COLO668 (cell line): Measurements from ENCODE around the gene ATG9B.
"Not testable (repeated sequence)": the region's sequence is repeated elsewhere in the genome, so short reads cannot be mapped to it uniquely, and the experiment has no call there.

ENCODE experiments used
- DNase-seq: peaks from one replicate; lab custom pipeline; 2025; ENCODE audit not compliant: unreplicated experiment; lab: John Stamatoyannopoulos, UW

ATG9B gene

DNA sequence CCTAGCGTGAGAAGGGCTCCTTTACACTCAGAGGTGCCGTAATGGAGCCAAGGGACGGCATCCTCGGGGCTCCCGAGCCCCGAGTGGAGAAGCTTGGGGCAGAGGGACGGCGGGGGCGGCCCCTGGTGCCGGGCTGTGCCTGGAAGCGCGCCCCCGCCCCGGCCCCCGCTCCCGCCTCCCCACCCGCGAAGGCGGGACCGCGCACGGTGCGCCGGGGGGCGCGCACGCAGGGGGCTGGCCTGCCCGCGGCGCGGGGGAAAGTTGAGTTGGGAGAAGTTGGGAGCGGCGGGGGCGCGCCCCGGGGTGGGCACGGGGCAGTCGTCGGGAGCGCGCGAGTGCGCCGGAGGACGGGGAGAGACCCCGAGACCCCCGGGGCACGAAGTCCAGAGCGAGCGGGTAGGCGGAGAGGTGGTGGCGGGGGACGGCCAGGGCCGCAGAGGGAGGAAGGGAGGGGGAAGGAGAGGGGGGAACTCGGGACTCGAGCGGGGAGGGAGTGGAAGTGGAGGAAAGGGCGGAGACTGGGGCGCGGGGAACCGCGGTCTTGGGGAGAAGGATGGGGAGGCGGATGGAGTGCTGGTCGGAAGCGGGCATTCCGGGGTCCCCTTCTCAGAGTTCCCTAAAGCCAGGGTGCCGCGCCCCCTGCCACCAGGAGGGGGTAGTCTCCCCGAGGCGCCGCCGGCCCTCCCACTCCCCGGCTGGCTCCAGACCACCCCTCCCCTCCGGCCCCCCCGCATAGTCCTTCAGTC is 35.2 kb upstream of the ATG9B start, which contains the start of gene SLC4A2:
TSS of gene SLC4A2 (plus strand) at position 223 of the 746 bp plus-strand sequence. CDS start 2,399 bp downstream, outside the sequence.
- peak; percentile 89 for DNase-seq

DNA sequence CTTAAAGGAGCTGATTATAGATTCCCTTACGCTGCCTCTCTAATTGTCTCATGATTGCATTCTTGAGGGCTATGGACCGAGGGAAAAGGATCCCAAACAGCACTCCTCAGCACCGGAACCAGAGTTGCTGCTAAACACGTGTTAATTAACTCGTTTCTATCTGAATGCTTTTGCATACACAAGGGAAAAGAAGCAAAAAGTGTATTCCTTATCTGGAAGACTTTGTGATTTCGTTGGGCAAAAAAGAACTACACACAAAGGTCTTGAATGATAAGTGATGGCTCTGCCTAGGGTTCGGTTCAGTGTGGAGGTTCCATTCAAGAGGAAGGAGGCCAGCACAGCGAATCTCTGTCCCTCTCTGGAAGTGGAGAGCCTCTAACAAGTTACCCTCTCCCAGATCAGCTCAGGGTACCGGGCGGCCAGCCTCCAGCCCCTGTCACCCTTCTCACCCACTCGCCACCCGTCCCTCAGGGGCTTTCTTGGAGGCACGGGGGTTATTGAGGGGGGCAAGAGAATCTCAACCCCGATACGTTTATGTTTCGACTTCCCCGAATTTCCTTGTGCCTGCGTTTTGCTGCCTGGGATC is 34.6 kb upstream of the ATG9B start:
- peak; percentile 29 for DNase-seq

DNA sequence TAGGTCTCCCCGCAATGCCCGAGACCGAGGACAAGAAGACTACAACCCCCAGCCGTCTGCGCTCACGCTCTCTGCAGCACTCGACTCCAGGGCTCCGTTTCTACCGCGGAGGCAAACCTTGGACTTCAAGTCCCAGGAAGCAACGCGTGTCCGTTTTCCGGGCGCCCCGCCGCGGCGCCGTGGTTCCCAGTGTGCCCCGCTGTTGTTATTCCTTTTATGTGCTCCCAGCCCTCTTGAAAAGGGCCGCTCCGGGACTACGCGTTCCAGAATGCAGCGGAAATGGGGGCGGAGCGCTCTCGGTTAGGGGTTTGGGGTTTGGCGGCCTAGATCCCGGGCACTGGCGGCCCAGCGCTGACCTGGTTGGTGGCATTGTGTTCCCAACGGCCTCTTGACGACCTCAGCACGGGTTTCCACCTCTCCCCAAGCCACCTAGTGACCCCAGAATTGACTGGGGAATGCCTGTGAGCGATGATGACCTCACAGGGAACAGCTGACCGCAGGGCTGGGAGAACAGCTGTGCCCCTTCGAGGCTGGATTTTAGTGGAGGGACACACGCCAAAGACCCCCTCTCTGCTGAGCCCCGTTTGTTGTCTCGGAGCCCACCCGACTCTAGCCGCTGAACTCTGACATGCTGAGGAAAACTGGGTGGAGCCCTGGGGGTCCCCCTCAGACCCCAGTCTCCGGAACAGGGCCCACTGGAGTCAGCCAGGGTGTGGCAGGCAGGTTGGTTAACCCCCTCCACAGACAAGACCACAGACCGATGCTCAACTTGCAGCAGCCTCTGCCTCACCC is 33.9 kb upstream of the ATG9B start:
- DNase-seq, result peak; percentile 98

DNA sequence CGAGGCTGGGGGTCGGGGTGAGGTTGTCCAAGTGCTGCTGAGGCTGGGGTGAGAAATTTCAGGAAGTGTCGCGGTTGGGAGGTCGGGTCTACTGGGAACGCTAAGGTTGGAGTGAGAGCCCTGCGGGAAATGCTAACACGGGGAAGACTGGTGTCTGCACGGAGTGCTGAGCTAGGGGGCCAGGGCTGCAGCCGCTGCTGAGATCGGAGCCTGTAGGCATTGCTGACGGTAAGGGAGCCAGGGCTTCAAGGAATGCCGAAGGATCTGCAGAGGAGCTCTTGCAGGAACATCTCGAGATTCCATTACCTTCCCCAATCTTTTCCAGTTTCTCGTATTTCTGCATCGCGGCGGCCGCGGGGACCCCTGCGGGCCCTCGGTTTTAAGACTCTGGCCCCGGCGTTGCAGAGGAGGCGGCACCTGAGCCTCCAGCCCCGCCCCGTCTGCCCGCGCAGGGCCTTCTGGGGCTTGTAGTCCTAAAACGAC is 33.3 kb upstream of the ATG9B start, which contains the start of gene CDK5:
TSS of gene CDK5 (minus strand) at position 392 of the 483 bp plus-strand sequence. CDS start at position 343, 49 bp downstream.
- no peak for DNase-seq

DNA sequence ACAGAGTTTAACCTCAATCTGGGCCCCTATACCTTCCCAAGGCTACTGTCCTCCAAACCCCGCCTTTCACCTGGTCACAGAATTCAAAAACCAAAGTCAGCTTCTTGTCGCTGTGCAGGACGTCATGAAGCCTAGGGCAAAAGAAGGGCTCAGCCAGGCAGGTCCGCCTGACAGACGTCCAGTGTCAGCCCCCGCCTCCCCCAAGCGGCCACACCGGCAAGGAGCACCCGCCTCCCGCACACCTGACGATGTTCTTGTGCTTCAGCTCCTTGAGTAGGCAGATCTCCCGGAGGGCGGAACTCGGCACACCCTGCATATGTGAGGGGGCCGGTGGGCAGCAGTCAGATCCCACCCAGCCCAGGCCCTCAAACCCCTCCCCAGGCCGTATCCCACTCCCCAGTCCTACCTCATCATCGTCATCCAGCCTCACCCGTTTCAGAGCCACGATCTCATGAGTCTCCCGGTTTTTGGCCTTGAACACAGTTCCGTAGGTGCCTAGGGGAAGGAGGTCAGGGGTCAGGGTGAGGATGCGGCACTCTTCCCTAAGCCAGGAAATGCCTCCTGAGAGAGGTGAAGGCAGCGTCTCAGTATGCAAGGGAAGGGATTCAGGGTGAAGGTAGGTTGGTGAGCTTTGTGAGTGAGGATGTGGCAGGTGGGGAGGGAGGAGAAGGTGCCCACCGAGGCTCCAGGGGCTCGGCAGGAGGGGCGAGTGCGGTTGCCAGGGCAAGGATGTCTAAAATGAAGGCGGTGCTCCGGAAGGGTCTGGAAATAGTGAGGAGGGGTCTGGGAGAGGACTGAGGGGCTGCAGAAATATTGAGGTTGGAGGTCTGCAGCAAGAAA is 32.6 kb upstream of the ATG9B start:
- DNase-seq, result no peak

DNA sequence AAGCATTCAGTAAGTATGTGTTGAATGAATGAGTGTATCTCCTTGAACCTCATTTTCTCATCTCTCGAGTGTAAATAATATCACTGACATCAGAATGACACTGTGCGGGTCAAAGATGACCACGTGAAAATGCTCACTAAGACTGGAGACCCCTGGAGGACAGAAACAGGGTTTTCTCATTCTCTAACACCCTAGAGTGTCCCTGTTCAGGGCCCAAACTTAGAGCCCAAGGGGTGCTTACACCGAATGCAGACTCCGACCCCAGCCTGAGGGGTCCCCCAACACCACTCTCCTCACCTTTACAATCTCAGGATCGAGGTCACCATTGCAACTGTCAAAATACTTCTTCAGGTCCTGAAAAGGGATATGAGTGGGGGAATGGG is 32.0 kb upstream of the ATG9B start:
- no peak for DNase-seq

DNA sequence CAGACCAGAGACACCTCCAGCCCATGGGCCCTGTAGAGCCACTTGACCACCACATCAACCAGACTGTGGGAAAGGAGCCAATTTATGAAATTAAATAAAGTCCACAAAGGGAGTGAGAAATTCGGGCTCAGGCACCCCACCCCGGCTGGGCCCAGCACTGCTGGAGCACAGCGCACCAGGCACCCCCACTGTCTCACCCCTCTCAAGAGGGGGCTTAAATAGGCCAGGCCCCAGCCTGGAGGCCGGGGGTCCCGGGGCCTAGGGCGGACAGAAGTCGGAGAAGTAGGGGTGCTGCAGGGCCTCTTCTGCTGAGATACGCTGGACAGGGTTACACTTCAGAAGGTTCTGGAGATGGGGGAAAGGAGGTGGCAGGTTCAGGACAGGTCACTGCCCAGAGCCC is 29.5 kb upstream of the ATG9B start:
- no peak for DNase-seq

DNA sequence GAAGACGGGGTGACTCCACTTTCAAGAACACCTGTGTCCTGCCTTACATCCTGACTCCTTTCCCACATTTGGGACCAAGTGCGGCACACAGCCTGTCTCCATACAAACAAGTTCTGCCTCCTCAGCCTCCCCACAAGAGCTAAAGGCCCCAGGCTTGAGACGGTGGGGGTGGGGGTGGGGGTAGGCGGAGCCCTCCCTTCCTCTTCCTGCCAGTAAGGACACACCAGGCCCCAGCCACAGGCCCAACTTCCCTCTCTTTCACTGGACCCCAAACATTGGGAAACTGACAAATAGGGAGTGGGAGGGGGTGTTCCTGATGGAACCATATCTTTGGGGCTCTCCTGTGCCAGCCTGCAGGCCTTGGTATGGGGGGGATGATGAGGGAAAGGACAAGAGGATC is 28.8 kb upstream of the ATG9B start:
- DNase-seq, result no peak

DNA sequence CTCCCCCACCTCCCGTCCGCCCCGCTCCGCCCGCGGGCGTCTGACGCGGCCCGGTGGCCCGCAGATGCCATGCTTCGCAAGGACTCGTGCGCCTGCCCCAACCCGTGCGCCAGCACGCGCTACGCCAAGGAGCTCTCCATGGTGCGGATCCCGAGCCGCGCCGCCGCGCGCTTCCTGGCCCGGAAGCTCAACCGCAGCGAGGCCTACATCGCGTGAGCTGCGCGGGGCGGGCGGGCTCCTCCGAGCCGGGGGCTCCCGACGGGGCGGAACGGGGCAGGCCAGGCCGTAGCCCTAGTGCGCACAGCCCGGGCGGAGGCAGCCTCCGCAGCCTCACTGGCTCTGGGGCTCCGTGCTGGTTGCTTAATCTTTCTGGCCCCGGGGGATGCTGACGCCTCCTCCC is 26.8 kb upstream of the ATG9B start:
- peak; percentile 34 for DNase-seq

DNA sequence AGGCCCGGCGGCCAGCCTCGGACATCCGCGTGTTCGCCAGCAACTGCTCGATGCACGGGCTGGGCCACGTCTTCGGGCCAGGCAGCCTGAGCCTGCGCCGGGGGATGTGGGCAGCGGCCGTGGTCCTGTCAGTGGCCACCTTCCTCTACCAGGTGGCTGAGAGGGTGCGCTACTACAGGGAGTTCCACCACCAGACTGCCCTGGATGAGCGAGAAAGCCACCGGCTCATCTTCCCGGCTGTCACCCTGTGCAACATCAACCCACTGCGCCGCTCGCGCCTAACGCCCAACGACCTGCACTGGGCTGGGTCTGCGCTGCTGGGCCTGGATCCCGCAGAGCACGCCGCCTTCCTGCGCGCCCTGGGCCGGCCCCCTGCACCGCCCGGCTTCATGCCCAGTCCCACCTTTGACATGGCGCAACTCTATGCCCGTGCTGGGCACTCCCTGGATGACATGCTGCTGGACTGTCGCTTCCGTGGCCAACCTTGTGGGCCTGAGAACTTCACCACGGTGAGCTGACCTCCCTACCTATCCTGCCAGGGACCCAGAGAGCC is 24.7 kb upstream of the ATG9B start:
- DNase-seq, result no peak

DNA sequence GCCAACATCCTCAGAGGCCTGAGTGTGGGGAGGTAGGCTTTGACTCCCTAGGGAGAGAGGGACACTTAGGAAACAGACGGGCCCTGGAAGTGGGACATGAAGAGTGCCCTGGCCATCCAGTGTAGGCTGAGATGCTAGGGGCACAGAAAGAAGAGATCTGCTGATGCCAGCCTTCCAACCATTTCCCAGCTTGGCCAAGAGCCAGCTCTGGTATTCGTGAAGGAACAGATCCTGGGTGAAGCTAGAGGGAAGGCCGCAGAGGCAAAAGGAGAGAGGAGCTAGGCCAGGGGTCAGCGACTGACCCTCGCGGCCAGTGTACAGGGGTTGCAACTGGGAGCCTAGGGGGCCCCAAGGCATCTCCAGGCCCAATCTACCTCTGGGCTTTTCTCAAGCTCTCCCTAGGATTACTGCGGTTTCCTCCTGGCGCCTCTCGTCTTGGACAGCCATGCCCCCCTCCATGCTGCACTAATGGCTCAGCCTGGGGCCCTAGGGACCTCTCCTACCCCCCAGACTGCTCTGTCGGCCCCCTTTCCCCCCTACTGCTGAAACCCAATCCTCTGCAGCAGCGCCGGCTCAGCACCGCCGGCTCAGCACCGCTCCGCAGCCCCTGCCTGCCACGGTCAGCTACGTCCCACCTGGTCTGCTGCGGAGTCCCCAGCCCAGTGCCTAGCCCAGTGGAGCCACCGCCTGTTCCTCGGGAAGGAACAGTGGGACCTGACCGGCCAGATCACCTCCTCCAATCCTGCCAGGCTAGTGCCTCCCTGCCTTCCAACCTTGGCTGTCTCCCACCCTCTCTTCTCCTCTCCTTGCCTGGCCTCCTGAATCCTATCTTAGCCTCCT is 23.9 kb upstream of the ATG9B start, which contains the start of gene ASIC3:
TSS of gene ASIC3 (plus strand) at position 556 of the 840 bp plus-strand sequence. CDS start 355 bp downstream, outside the sequence.
- DNase-seq, result no peak

DNA sequence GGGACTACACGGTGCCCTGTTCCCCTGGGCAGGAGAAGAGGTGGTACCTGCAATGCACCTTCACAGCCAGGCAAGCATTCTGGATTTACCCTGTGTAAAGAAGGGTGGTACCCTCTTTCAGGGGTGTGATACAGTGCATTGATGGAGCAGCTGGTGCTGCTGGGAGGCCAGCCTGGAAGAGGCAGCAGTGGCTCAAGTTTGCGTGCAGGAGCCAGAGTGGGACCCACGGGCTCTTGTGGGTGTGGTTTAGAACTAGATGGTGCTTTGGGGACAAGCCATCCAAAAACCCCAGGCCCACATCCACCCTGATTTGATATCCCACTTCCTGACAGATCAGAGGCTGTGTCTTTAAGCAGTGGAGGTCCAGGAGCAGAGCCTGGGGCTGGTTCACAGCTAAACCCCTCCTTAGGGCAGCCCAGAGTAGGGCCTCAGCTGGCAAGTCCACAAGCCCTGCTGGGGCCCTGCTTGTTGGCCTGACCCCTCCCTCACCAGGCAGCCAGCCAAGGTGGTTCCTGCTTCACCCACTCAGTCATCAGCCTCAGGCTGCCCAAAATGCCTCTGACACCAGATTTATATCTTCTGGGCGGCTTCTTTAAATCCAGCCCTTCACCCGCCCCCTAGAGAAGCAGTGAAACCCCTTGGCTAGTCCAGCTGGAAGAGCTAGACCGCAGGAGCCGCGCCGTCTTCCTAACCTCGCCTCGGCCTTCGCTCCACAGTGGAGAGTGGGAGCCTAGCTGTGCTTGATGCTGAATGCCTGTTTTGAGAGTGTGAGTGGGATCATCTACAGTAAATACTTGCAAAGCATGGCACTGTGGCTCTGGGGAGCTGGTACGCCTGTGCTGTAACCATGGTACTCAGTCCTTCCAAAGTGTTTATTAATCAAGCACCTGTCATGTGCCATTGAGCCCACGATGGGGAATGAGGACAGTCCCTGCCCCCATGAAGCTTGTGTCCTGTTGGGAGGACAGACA is 22.6 kb upstream of the ATG9B start:
- DNase-seq, result peak; percentile 18

DNA sequence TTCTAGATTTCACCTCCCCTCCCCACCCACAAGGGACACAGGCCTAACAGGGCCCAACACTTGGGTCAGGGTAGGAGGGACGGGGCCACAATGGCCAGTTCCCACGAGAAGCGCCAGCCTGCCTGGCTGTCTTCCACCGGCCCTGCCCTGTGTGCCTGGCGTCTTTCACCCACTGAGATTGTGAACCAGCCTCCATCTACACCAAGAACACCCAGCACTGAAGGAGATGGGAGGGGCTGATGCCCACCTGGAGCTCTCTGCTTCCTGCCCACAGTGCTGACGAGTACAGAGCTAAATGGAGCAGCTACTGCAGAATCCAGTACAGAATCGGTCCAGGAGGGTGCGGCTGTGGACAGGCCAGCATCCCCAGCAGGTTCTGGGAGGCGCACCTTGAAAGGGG is 21.7 kb upstream of the ATG9B start:
- DNase-seq, result no peak

DNA sequence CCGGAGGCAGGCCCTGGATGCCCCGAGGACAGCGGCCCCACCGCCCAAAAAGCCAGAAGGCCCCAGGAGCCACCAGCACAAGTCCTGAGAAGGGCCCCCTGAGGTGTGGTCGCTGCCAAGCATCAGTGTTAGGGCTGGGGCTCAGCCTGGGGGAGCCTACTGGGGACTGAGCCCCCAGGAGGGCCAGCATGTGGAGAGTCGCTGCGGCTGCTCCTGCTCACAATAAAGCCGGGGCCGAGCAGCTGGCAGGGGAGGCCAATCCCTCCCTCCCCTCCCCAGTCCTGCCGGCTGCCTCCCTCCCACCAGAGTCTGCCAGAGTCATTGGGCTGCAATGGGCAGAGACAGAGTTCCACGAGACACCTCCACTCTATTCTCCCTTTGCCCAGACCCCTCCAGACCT is 21.0 kb upstream of the ATG9B start:
- DNase-seq, result no peak

DNA sequence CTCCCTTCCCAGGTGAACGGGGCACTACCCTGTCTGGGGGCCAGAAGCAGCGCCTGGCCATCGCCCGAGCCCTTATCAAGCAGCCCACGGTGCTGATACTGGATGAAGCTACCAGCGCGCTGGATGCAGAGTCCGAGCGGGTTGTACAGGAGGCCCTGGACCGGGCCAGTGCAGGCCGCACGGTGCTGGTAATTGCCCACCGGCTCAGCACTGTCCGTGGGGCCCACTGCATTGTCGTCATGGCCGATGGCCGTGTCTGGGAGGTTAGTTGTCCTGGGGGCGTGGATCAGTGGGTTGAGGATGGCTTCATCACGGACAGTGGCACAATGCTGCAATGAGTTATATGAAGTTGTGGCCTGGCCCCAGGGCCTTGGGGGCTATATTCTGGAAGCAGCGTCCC is 19.7 kb upstream of the ATG9B start:
- no peak for DNase-seq

DNA sequence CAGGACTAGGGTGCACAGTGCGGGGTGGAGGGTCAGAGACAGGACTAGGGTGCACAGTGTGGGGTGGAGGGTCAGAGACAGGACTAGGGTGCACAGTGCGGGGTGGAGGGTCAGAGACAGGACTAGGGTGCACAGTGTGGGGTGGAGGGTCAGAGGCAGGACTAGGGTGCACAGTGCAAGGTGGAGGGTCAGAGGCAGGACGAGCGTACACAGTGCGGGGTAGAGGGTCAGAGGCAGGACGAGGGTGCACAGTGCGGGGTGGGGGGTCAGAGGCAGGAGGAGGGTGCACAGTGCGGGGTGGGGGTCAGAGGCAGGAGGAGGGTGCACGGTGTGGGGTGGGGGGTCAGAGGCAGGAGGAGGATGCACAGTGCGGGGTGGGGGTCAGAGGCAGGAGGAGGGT is 19.2 kb upstream of the ATG9B start:
- not testable (repeated sequence) for DNase-seq

DNA sequence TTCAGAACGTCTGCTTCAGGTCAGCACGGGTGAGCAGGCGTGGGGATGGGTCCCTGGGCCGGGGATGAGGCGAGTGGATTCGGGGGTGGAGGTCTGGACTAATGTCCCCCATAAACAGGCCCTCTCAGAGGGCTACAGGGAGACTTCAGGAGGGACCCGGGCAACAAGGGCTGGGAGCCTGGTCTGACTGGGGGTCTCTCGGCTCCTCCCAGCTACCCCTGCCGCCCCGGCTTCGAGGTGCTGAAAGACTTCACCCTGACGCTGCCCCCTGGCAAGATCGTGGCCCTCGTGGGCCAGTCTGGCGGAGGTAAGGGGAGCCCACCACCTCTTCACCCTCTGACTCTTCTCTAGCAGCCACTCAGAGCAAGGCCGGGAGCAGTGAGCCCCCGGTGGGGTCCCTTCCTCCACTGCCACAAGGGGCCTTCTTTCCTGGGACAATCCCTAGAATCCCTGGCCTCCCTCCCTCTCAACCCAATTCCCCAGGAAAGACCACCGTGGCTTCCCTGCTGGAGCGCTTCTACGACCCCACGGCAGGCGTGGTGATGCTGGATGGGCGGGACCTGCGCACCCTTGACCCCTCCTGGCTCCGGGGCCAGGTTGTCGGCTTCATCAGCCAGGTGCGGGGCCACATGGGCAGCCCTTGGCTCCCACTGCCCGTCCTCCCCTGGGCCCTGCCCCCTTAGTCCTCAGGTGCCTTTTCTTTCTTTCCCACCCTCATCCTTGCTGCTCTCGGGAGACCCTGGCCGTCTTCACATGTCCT is 16.5 kb upstream of the ATG9B start:
- no peak for DNase-seq
